Keratinocyte (primary cell): ENCODE measurements around the gene HDAC7. TPM values are rescaled to one million over a fixed set of nuclear protein-coding genes. Genes with fewer than 3 reads are reported as not detected.

Experiments used
- DNase-seq: peaks from one replicate; pipeline ENCODE4 v3.0.0-alpha.2; 2011; ENCODE audit warnings: low read depth, missing footprints, low spot score
- FAIRE-seq: peaks from 2 replicates; lab custom pipeline; 2011; peaks lifted over from hg19 to GRCh38; lab: Jason Lieb, UNC
- H2AFZ ChIP-seq: 2 replicates; pipeline ENCODE4 v1.6.0; 2012; ENCODE audit warnings: low read length, control low read depth, inconsistent platforms; ENCODE audit not compliant: control insufficient read depth
- H3K27ac ChIP-seq: 2 replicates; pipeline ENCODE4 v1.5.1; 2011; ENCODE audit warnings: low read length; ENCODE audit not compliant: control insufficient read depth, insufficient read depth
- H3K27me3 ChIP-seq: 3 replicates; pipeline ENCODE4 v1.6.0; 2011; ENCODE audit warnings: low read length; ENCODE audit not compliant: control insufficient read depth, insufficient read depth; ENCODE audit errors: extremely low read depth
- H3K36me3 ChIP-seq, 2 experiments: 2 replicates in 1 of 2; 3 replicates in 1 of 2; pipeline ENCODE4 v1.5.1; 2011; ENCODE audit warnings: low read length in 2 of 2, mild to moderate bottlenecking in 1 of 2; ENCODE audit not compliant: control insufficient read depth in 2 of 2, insufficient read depth in 2 of 2; ENCODE audit errors: extremely low read depth in 1 of 2
- H3K4me1 ChIP-seq: 3 replicates; pipeline ENCODE4 v1.5.1; 2011; ENCODE audit warnings: low read length; ENCODE audit not compliant: control insufficient read depth, insufficient read depth; ENCODE audit errors: extremely low read depth
- H3K4me2 ChIP-seq: 3 replicates; pipeline ENCODE4 v1.6.0; 2011; ENCODE audit warnings: low read depth, low read length; ENCODE audit not compliant: control insufficient read depth, insufficient read depth; ENCODE audit errors: extremely low read depth
- H3K4me3 ChIP-seq, 3 experiments: fragments of 200-600 bp in 1 of 3; sonication (generic) in 1 of 3; 2 replicates in 2 of 3; 3 replicates in 1 of 3; pipeline ENCODE4 v1.5.1; 2011 to 2016; ENCODE audit warnings: low read length in 3 of 3, mild to moderate bottlenecking in 3 of 3, control low read depth in 2 of 3, inconsistent platforms in 1 of 3, low read depth in 1 of 3, mixed read lengths in 1 of 3, mixed run types in 1 of 3, moderate library complexity in 1 of 3; ENCODE audit not compliant: control insufficient read depth in 2 of 3, insufficient read depth in 2 of 3; ENCODE audit errors: extremely low read depth in 1 of 3
- H3K79me2 ChIP-seq: 2 replicates; pipeline ENCODE4 v1.6.0; 2012; ENCODE audit warnings: low read length; ENCODE audit not compliant: control insufficient read depth, insufficient read depth
- H3K9ac ChIP-seq: 3 replicates; pipeline ENCODE4 v1.6.0; 2011; ENCODE audit warnings: low read length; ENCODE audit not compliant: control insufficient read depth, insufficient read depth; ENCODE audit errors: extremely low read depth
- H3K9me1 ChIP-seq: 3 replicates; pipeline ENCODE4 v1.6.0; 2011; ENCODE audit warnings: low read length; ENCODE audit not compliant: control insufficient read depth, insufficient read depth; ENCODE audit errors: extremely low read depth
- H3K9me3 ChIP-seq: 2 replicates; pipeline ENCODE4 v1.5.1; 2012; ENCODE audit warnings: low read depth, low read length; ENCODE audit not compliant: control insufficient read depth
- H4K20me1 ChIP-seq: 3 replicates; pipeline ENCODE4 v1.6.0; 2011; ENCODE audit warnings: low read length; ENCODE audit not compliant: control insufficient read depth, insufficient read depth; ENCODE audit errors: extremely low read depth
- CTCF ChIP-seq, 3 experiments: IDR thresholded peaks in 1 of 3; conservative IDR thresholded peaks in 1 of 3; optimal IDR thresholded peaks in 1 of 3; 2 replicates in 2 of 3; 3 replicates in 1 of 3; pipeline versions ENCODE3 to v1.5.1; 2011; ENCODE audit warnings: low read length in 3 of 3, mild to moderate bottlenecking in 3 of 3, moderate library complexity in 2 of 3, control low read depth in 1 of 3, inconsistent platforms in 1 of 3; ENCODE audit not compliant: insufficient read depth in 2 of 3; ENCODE audit errors: extremely low read depth in 1 of 3
- EZH2 ChIP-seq: IDR thresholded peaks from one replicate; pipeline ENCODE4 v1.6.1; 2012; ENCODE audit warnings: inconsistent platforms, mild to moderate bottlenecking, low read length, moderate library complexity
- dilution Hi-C: fragments of 300-500 bp; cut with MboI; formaldehyde crosslinking; loops from one replicate; pipeline ENCODE4 v1.7.0; 2020; ENCODE audit warnings: low sequenced_read_pairs; ENCODE audit not compliant: extremely low pct_ligation_motif_present
- polyA plus RNA-seq, 5 experiments: library from polyadenylated mRNA; depleted of rRNA in 3 of 5; stranded (reverse) in 3 of 5; stranded (forward) in 1 of 5; unstranded in 1 of 5; fragments of >200 nt; gene quantifications; 1 replicate in 1 of 5; 2 replicates in 3 of 5; 3 replicates in 1 of 5; pipeline versions ENCODE4 v1.2.1 to v1.2.3, GENCODE V29; 2011 to 2012; ENCODE audit warnings: missing spikeins in 2 of 5, low read depth in 1 of 5, low replicate concordance in 1 of 5

HDAC7 gene
- polyA plus RNA-seq, 1 donor (not counting 4 experiments of a cell fraction or from before 2014, with no cell fraction given), result 17.0 TPM

GRCh38 chr12:47860279-47860841 lies 40.7 kb upstream of the HDAC7 start:
- H3K27me3 ChIP-seq, result no peaks in the 10 kb centered on the region
- dilution Hi-C loops, result no loop called here
- FAIRE-seq, result peak; percentile 9
- no peak overlapping the region for H2AFZ ChIP-seq
- no peak for DNase-seq
- H3K9me3 ChIP-seq, result no peaks in the 10 kb centered on the region
- peaks cover 44% of the 10 kb centered on the region for H3K4me1 ChIP-seq
- no peak overlapping the region for H3K27ac ChIP-seq
- peaks cover 37 to 67% of the 10 kb centered on the region in 2 experiments for H3K36me3 ChIP-seq
- H3K4me2 ChIP-seq, result no peak overlapping the region
- H3K4me3 ChIP-seq, result no peak overlapping the region
- peaks cover 2% of the 10 kb centered on the region for H3K79me2 ChIP-seq
- H3K9me1 ChIP-seq, result peaks cover 10% of the 10 kb centered on the region
- H4K20me1 ChIP-seq, result no peaks in the 10 kb centered on the region
- TF ChIP-seq CTCF (optimal IDR thresholded peaks at IDR 0.05 in 1 of 3, IDR thresholded peaks at IDR 0.05 in 1 of 3, conservative IDR thresholded peaks at IDR 0.05 in 1 of 3; ENCODE audit: extremely low read depth in 1 of 3, insufficient read depth in 2 of 3, low read length in 3 of 3), result no peak
- TF ChIP-seq EZH2, result no peak
- no peak overlapping the region for H3K9ac ChIP-seq

GRCh38 chr12:47858511-47859266 lies 39.0 kb upstream of the HDAC7 start:
- Histone ChIP-seq H4K20me1 (no peaks in the 10 kb centered on the region), H3K79me2 (peaks cover 2% of the 10 kb centered on the region), H3K9me3 (no peaks in the 10 kb centered on the region), H3K4me1 (peaks cover 33% of the 10 kb centered on the region), H3K4me3 (no peak overlapping the region), H3K4me2 (peak overlapping the region; percentile 65), H3K36me3 (peaks cover 35 to 62% of the 10 kb centered on the region in 2 experiments), H2AFZ (no peak overlapping the region), H3K27ac (peak overlapping the region; percentile 25), H3K27me3 (no peaks in the 10 kb centered on the region), H3K9me1 (peaks cover 10% of the 10 kb centered on the region), H3K9ac (no peak overlapping the region)
- DNase-seq (no peak), FAIRE-seq (peak; percentile 95)
- dilution Hi-C loops, result no loop called here
- TF ChIP-seq EZH2 (no peak), CTCF (optimal IDR thresholded peaks at IDR 0.05 in 1 of 3, IDR thresholded peaks at IDR 0.05 in 1 of 3, conservative IDR thresholded peaks at IDR 0.05 in 1 of 3; ENCODE audit: extremely low read depth in 1 of 3, insufficient read depth in 2 of 3, low read length in 3 of 3) (peak in 1 of 3 experiments; percentile 2)
